ENCODE measurements around the gene LRFN2.

GRCh38 chr6:40606981-40607380 is 19.8 kb upstream of the LRFN2 start:
- TF ChIP-seq POLR2A (IDR thresholded peaks at IDR 0.05) (no peak), POLR2AphosphoS5 (IDR thresholded peaks at IDR 0.05) (no peak)
- TF ChIP-seq, protein P1, sequence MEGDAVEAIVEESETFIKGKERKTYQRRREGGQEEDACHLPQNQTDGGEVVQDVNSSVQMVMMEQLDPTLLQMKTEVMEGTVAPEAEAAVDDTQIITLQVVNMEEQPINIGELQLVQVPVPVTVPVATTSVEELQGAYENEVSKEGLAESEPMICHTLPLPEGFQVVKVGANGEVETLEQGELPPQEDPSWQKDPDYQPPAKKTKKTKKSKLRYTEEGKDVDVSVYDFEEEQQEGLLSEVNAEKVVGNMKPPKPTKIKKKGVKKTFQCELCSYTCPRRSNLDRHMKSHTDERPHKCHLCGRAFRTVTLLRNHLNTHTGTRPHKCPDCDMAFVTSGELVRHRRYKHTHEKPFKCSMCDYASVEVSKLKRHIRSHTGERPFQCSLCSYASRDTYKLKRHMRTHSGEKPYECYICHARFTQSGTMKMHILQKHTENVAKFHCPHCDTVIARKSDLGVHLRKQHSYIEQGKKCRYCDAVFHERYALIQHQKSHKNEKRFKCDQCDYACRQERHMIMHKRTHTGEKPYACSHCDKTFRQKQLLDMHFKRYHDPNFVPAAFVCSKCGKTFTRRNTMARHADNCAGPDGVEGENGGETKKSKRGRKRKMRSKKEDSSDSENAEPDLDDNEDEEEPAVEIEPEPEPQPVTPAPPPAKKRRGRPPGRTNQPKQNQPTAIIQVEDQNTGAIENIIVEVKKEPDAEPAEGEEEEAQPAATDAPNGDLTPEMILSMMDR (IDR thresholded peaks at IDR 0.05): no peak
